Osteocyte (in vitro differentiated cells): ENCODE results near the gene CPN2. TPM values are rescaled to one million over a fixed set of nuclear protein-coding genes. Genes with fewer than 3 reads are reported as not detected.

Experiments
- DNase-seq: peaks from one replicate; pipeline ENCODE4 v3.0.0; 2021; ENCODE audit warnings: mixed read lengths; ENCODE audit not compliant: unreplicated experiment; ENCODE audit errors: extremely low spot score
- H3K27ac Mint-ChIP-seq: one replicate; pipeline ENCODE4 v1.8.0; 2021; ENCODE audit warnings: mild to moderate bottlenecking, mixed read lengths; ENCODE audit not compliant: unreplicated experiment
- H3K27me3 Mint-ChIP-seq: one replicate; pipeline ENCODE4 v1.8.0; 2021; ENCODE audit warnings: mixed read lengths; ENCODE audit not compliant: unreplicated experiment
- H3K36me3 Mint-ChIP-seq: one replicate; pipeline ENCODE4 v1.8.0; 2021; ENCODE audit warnings: mixed read lengths; ENCODE audit not compliant: unreplicated experiment
- H3K4me1 Mint-ChIP-seq: one replicate; pipeline ENCODE4 v1.8.0; 2021; ENCODE audit warnings: mixed read lengths; ENCODE audit not compliant: unreplicated experiment
- H3K4me3 Mint-ChIP-seq: one replicate; pipeline ENCODE4 v1.8.0; 2021; ENCODE audit warnings: mild to moderate bottlenecking, moderate library complexity, mixed read lengths; ENCODE audit not compliant: unreplicated experiment
- H3K9me3 Mint-ChIP-seq: one replicate; pipeline ENCODE4 v1.8.0; 2021; ENCODE audit warnings: mixed read lengths; ENCODE audit not compliant: unreplicated experiment
- total RNA-seq: library from RNA; stranded (reverse); gene quantifications from 2 replicates; pipeline ENCODE4 v1.2.1, GENCODE V29; 2021
- TF ChIP-seq, protein P1 (sequence below): fragments of 200-600 bp; sonication (generic); IDR thresholded peaks from 2 replicates; pipeline ENCODE4 v1.5.0; 2021; ENCODE audit warnings: antibody characterized with exemption, mild to moderate bottlenecking, moderate library complexity

Gene CPN2
- total RNA-seq, 1 donor from 2014 or later: not detected

GRCh38 chr3:194382196-194382891 is 31.2 kb upstream of the CPN2 start:
- peaks cover 42% of the 10 kb centered on the region for H3K27me3 Mint-ChIP-seq
- DNase-seq: no peak
- H3K9me3 Mint-ChIP-seq: no peaks in the 10 kb centered on the region
- TF ChIP-seq, protein P1, sequence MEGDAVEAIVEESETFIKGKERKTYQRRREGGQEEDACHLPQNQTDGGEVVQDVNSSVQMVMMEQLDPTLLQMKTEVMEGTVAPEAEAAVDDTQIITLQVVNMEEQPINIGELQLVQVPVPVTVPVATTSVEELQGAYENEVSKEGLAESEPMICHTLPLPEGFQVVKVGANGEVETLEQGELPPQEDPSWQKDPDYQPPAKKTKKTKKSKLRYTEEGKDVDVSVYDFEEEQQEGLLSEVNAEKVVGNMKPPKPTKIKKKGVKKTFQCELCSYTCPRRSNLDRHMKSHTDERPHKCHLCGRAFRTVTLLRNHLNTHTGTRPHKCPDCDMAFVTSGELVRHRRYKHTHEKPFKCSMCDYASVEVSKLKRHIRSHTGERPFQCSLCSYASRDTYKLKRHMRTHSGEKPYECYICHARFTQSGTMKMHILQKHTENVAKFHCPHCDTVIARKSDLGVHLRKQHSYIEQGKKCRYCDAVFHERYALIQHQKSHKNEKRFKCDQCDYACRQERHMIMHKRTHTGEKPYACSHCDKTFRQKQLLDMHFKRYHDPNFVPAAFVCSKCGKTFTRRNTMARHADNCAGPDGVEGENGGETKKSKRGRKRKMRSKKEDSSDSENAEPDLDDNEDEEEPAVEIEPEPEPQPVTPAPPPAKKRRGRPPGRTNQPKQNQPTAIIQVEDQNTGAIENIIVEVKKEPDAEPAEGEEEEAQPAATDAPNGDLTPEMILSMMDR: no peak
- no peak overlapping the region for H3K4me3 Mint-ChIP-seq
- no peaks in the 10 kb centered on the region for H3K4me1 Mint-ChIP-seq
- H3K36me3 Mint-ChIP-seq: no peaks in the 10 kb centered on the region
- H3K27ac Mint-ChIP-seq: no peak overlapping the region

DNA sequence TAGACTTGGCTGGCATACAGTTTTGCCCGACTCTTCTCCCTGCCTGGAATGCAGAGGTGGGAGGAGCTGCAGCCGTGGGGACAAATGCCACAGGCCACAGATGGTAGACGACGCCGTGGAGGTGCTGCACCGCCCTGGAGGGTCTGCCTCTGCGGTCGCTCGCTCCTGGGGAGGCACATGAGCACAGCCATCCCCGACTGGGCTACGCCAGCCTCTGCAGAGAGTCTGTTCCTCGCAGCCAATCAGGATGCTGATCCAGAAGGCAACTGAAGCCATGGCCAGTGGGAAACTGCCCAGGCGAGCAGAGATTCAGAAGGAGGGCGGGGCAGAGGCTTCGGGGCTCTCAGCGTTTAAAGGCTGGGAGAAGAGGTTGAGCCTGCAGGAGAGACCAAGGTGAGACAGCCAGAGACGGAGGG is 30.3 kb upstream of the CPN2 start:
- Mint-ChIP-seq H3K4me3 (no peak overlapping the region), H3K27me3 (peaks cover 40% of the 10 kb centered on the region), H3K9me3 (no peaks in the 10 kb centered on the region), H3K4me1 (no peaks in the 10 kb centered on the region), H3K27ac (no peak overlapping the region), H3K36me3 (no peaks in the 10 kb centered on the region)
- TF ChIP-seq, protein P1: no peak
- no peak for DNase-seq

DNA sequence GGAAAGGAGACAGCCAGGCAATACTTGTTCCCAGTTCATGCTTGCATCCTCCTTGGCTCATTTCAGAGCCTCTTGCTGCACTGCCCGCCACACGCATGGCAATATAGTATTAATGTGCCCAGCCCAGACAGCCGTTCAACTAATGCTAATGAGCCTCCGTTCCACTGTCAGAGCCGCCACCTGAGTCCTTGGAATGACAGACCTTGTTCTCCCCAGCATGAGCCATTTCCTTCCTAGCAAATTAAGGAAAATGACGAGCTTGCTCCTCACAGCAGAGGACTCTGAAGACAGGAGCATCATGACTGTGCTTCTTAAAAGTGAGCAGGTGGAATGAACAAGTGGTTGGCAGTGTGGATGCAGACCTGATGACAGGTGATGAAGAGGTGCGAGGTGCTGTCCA is 29.2 kb upstream of the CPN2 start:
- peaks cover 3% of the 10 kb centered on the region for H3K4me1 Mint-ChIP-seq

DNA sequence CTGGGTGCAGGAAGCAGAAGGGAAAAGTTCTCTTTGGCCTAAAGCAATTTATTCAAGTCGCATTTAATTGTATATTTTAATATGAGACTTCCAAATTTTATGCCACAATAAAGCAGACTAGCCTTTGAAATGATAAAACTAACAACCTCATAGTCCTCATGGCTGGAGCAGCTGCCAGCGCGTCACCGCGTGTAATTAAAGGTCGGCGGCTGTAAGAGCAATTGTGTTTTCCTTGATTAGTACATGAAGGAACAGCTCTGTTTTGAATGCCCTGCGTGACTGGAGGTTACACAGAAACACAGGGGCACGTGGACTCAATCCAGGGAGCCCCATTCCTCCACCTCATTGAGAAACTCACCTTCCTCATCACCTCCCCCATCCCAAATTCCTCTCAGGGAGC is 28.5 kb upstream of the CPN2 start:
- peaks cover 48% of the 10 kb centered on the region for H3K27me3 Mint-ChIP-seq
- H3K36me3 Mint-ChIP-seq: no peaks in the 10 kb centered on the region
- H3K4me1 Mint-ChIP-seq: peaks cover 5% of the 10 kb centered on the region
- no peaks in the 10 kb centered on the region for H3K9me3 Mint-ChIP-seq
- no peak overlapping the region for H3K4me3 Mint-ChIP-seq
- TF ChIP-seq, protein P1: no peak
- no peak for DNase-seq
- no peak overlapping the region for H3K27ac Mint-ChIP-seq

More for the DNA sequence above, 29.2 kb upstream of the CPN2 start:
- Mint-ChIP-seq H3K36me3 (no peaks in the 10 kb centered on the region), H3K27me3 (peaks cover 44% of the 10 kb centered on the region), H3K27ac (no peak overlapping the region), H3K9me3 (no peaks in the 10 kb centered on the region), H3K4me3 (no peak overlapping the region)
- DNase-seq: no peak
- TF ChIP-seq, protein P1: no peak

DNA sequence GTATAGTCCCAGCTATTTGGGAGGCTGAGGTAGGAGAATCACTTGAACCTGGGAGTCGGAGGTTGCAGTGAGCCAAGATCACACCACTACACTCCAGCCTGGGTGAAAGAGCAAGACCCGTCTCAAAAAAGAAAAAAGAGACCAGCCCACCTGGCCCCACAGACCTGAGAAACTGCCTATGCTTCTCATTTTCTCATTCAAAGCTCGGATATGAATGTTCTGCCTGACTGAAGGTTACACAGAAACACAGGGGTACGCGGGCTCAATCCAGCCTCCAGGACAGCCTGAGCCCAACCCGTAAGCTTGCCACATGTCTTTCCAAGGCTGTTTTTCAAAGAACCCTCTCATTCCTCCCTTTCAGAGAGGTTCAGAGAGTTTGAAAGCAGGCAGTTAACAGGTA is 28.1 kb upstream of the CPN2 start:
- Mint-ChIP-seq H3K36me3 (no peaks in the 10 kb centered on the region), H3K27ac (no peak overlapping the region), H3K27me3 (peaks cover 49% of the 10 kb centered on the region), H3K4me3 (no peak overlapping the region), H3K9me3 (no peaks in the 10 kb centered on the region), H3K4me1 (peaks cover 5% of the 10 kb centered on the region)
- TF ChIP-seq, protein P1: no peak
- DNase-seq: no peak
